HG02885 (cell line): Measurements from ENCODE around the gene BZW2.

Source experiments
- ATAC-seq: cut with Tn5 transposase; IDR thresholded peaks from one replicate; pipeline ENCODE4 v1.9.1; 2021; ENCODE audit warnings: mild to moderate bottlenecking; ENCODE audit not compliant: unreplicated experiment, poor library complexity

The BZW2 gene

GRCh38 chr7:16710651-16711050, 64.7 kb downstream of the BZW2 start:
- ATAC-seq: no peak

GRCh38 chr7:16711730-16712129, 65.7 kb downstream of the BZW2 start:
- ATAC-seq: no peak

- ATAC-seq: no peak
Measured at GRCh38 chr7:16712916-16713315, 66.9 kb downstream of the BZW2 start.

- ATAC-seq: no peak
Measured at GRCh38 chr7:16715928-16716327, 69.9 kb downstream of the BZW2 start.

- ATAC-seq: no peak
Measured at GRCh38 chr7:16718111-16718656, 72.2 kb downstream of the BZW2 start.

GRCh38 chr7:16719699-16720098, 73.7 kb downstream of the BZW2 start:
- ATAC-seq: no peak

- ATAC-seq: no peak
Measured at GRCh38 chr7:16721541-16721940, 75.6 kb downstream of the BZW2 start.

- ATAC-seq: no peak
Measured at GRCh38 chr7:16724344-16724743, 78.4 kb downstream of the BZW2 start.

- no peak for ATAC-seq
Measured at GRCh38 chr7:16726189-16726588, 80.2 kb downstream of the BZW2 start.

GRCh38 chr7:16727736-16728135, 81.8 kb downstream of the BZW2 start:
- no peak for ATAC-seq

- no peak for ATAC-seq
Measured at GRCh38 chr7:16728811-16729210, 82.8 kb downstream of the BZW2 start.

GRCh38 chr7:16729541-16729940, 83.6 kb downstream of the BZW2 start:
- no peak for ATAC-seq

GRCh38 chr7:16730937-16731336, 85.0 kb downstream of the BZW2 start:
- ATAC-seq: no peak

GRCh38 chr7:16732828-16733227, 86.8 kb downstream of the BZW2 start:
- no peak for ATAC-seq

- ATAC-seq: no peak
Measured at GRCh38 chr7:16734148-16734726, 88.3 kb downstream of the BZW2 start.

- no peak for ATAC-seq
Measured at GRCh38 chr7:16735020-16735419, 89.0 kb downstream of the BZW2 start.

- no peak for ATAC-seq
Measured at GRCh38 chr7:16738011-16738688, 92.2 kb downstream of the BZW2 start.

GRCh38 chr7:16739863-16740622, 94.1 kb downstream of the BZW2 start:
- no peak for ATAC-seq

- no peak for ATAC-seq
Measured at GRCh38 chr7:16740623-16740953, 94.6 kb downstream of the BZW2 start.

- ATAC-seq: no peak
Measured at GRCh38 chr7:16740996-16741395, 95.0 kb downstream of the BZW2 start.

- ATAC-seq: no peak
Measured at GRCh38 chr7:16741676-16742075, 95.7 kb downstream of the BZW2 start.
